22Rv1 (cell line): Measurements from ENCODE around the gene SALL1.

Experiments
- CTCF ChIP-seq: fragments of 450-650 bp; IDR thresholded peaks from 2 replicates; pipeline ENCODE4 v1.5.1; 2017; ENCODE audit warnings: mild to moderate bottlenecking
- ZFX ChIP-seq: fragments of 450-650 bp; IDR thresholded peaks from 2 replicates; pipeline ENCODE4 v1.6.1; 2017; ENCODE audit warnings: antibody characterized with exemption, borderline replicate concordance

GRCh38 chr16:51133183-51133582 is 17.9 kb downstream of the SALL1 start:
- no peak for TF ChIP-seq CTCF
- no peak for TF ChIP-seq ZFX
